Measurements from ENCODE around the gene CFAP57.
"Not testable (repeated sequence)": the region's sequence is repeated elsewhere in the genome, so short reads cannot be mapped to it uniquely, and the experiment has no call there.

The CFAP57 gene

DNA sequence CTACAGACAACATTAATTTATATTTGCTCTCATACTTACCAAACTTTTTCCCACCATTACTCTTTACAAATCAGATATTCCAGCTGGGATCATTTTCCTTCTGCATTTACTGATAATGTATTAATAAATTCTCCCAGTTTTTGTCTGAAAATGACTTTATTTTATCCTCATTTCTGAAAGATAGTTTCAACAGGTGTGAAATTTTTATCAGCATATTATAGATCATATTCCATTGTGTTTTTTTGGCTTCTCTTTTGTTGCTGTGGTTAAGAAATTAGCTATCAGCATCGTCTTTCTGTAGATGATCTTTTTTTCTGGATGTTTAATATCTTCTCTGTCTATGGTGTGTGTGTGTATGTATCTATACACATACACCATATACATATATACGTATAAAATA lies 2.7 kb downstream of the CFAP57 start:
- DNase-seq = no peak

GRCh38 chr1:43177691-43178090 lies 5.6 kb downstream of the CFAP57 start:
- DNase-seq = no peak

DNA sequence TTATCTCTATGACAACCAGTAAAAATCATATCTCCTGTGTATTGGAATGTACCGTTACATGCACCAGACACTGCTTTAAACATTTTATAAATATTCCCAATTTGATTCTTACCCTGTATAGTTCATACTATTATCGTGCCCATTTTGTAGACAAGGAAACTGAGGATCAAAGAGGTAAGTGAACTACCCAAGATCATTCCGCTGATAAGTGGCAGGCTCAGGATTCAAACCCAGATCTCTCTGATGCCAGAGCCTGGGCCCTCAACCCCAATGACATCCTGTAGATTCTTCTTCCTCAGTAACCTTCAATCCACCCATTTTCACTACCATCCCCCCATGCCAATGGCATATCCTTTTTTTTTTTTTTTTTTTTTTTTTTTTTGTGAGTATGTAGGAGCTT lies 12.3 kb downstream of the CFAP57 start:
- DNase-seq = no peak

- no peak for DNase-seq
Observed at GRCh38 chr1:43184995-43185394, 12.9 kb downstream of the CFAP57 start.

DNA sequence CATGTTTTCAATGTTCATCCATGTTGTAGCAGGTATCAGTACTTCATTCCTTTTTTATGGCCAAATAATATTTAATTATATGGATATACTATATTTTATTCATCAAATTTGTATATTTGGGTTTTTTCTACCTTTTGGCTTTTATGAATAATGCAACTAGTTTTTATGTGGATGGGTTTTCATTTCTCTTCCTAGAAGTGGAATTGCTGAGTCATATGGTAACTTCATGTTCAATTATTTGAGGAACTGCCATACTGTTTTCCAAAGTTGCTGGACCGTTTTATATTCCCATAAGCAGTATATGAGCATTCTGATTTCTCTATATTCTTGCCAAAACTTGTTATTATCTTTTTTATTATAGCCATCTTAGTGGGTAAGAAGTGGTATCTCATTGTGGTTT lies 16.0 kb downstream of the CFAP57 start:
- DNase-seq = no peak

- DNase-seq = no peak
Observed at GRCh38 chr1:43194509-43194908, 22.4 kb downstream of the CFAP57 start.

GRCh38 chr1:43197343-43198127 lies 25.4 kb downstream of the CFAP57 start:
- DNase-seq = no peak

DNA sequence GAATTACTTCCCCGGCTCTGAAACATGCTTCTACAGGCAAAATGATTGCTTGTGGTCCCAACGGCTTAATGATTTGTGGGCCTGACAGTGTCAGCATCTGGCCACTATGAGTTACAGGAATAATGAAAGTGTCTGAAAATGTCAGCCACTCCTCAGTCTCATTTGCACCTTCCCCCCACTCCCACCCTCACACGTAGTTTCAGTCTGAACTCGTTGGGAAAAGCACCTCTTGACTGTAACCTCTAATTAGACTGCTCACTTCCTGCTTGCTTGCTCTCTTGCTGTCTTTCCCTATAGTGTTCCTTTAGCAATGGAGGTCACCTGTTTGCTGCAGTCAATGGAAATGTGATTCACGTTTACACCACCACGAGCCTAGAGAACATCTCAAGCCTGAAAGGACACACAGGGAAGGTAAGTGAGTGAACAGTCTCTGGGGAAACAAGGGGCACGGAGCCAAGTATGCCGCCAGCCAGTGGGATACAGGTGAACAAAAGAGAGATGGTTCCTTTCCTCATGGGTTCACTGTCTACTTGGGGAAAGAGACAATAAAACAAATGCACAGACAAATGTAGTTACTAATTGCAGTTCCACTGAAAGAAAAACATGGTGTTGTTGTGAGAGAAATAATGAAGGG lies 27.1 kb downstream of the CFAP57 start:
- no peak for DNase-seq

DNA sequence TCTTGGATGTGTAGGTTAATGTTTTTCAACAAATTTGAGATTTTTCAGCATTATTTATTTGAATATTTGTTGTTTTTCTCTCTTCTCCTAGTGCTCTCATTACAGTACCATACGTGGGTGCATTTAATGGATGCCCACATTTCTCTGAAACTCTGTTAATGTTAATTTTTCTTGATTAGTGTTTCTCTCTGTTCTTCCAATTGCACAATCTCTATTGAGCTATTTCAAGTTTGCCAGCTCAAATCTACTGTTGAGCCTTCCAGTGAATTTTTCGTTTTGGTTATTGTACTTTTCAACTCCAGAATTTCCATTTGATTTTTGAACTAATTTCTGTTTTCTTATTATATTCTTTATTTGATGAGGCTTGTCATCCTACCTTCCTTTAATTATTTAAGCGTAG lies 31.7 kb downstream of the CFAP57 start:
- no peak for DNase-seq

DNA sequence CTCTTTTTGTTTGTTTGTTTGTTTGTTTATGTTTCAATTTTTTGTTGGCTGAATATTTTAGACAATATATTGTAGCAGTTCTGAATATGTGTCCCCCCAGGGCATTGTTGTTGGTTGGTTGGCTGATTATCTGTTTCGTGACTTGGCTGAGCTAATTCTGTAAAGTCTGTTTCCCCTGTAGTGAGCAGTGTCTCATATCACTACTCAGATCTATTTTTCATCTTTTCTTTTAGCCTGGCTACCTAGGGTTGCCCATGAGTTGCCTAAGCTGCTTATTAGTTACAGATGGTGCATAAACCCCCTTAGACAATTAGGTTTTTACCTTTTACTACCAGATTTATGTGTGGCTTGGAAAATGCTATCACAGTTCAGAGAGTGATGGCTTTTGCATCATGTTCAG lies 32.3 kb downstream of the CFAP57 start:
- DNase-seq = no peak

DNA sequence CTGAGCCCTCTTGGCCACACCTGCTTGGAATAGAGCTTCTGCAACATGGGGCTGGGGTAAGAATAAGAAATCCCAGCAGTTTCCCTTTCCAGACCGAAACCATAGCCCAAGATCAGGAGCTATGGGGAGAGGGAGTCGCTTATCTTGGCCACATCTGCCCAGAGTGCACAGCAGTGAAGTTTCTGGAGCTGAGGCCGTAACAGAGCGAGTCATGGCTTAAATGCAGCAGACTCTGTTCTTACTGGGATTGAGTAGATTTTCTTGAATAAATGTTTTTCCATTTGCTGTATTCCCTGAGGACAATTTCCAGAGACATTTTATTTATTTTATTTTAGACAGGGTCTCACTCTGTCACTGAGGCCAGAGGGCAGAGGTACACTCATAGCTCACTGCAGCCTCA lies 33.5 kb downstream of the CFAP57 start:
- DNase-seq = no peak

- DNase-seq = no peak
Observed at GRCh38 chr1:43206600-43207228, 34.6 kb downstream of the CFAP57 start.

GRCh38 chr1:43207229-43207853 lies 35.2 kb downstream of the CFAP57 start:
- DNase-seq = no peak

- not testable (repeated sequence) for DNase-seq
Observed at GRCh38 chr1:43208277-43208676, 36.1 kb downstream of the CFAP57 start.

GRCh38 chr1:43214501-43215444 lies 42.6 kb downstream of the CFAP57 start:
- DNase-seq = no peak

GRCh38 chr1:43217747-43218146 lies 45.6 kb downstream of the CFAP57 start:
- DNase-seq = no peak

- no peak for DNase-seq
Observed at GRCh38 chr1:43220905-43221778, 49.0 kb downstream of the CFAP57 start.

DNA sequence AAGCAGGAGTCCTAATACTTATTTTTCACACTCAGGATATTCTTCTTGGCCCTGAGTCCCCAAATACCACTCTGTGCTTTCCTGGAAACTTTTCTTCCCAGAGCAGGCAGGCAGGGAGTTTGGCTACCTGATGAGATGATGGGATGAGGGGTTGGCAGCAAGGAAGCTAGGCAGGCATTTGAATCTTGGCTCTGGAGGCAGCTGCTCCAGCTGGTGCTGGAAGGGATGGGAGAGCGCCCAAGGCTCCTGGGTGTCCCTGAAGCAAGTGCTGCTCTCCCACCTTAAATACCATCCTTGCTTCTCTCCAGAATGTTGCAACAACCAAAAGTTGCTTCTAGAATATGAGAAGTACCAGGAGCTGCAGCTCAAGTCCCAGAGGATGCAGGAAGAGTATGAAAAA lies 49.7 kb downstream of the CFAP57 start:
- no peak for DNase-seq

DNA sequence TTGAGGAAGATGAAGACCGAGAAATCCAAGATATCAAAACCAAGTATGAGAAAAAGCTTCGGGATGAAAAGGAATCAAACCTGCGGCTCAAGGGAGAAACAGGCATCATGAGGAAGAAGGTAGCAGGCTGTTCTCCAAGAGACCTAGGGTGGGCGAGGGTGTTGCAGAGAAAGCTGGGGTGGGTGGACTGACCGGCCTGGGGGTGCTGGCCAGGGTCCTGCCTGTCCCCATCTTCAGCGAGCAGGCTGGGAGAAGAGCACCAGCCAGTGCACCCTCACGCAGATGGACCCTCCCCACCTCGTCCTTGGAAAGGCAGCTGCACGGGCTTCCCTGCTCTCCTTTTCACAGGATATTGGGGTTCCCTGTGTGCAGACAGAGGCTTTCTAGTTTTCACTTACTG lies 50.7 kb downstream of the CFAP57 start:
- no peak for DNase-seq

DNA sequence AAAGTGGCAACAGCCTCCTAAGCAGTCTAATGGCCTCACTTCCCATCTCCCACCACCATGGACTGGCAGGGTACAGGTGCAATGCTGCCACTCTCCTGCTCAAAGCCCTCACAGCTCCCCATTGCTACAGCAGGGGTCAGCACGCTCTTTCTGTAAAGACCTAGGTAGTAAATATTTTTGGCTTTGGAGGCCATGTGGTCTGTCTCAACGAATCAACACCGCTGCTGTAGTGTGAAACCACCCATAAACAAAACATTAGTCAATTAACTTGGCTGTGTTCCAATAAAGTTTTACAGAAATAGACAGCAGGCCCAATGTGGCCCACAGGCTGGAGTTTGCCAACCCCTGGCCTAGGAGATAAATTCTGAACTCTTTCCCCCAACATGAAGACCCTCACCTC lies 53.0 kb downstream of the CFAP57 start:
- DNase-seq = no peak

DNA sequence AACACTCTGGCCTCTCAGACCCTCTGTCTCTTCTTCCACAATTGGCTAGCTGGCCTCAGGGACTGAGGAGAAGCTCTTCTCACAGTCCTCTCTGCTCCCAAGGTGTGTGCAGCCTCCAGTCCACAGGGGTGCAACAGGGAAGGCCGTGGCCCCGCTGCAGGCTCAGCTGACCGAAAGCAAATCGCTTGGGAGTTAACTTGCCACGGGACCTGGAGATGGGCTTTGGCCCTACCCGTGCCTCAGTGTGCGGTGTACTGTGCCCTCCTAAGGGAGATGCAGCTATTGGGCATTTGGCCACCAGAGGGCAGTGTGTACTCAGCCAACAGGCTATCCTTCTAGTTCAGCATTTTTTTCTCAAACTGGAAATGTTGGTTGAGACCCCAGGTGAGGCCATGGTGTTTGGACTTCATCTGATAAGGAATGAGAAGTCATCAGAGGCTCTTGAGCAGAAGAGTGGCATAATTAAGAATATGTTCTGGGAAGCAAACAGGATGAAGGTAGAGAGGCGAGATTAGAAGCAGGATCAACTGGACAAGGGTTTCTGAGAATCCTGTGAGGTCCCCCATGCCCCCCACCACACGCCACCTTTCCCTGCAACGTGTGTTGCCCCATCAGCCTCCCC lies 55.1 kb downstream of the CFAP57 start:
- peak in 1 of 2 experiments; percentile 39 for DNase-seq

Measured in cerebellar nuclear complex (tissue), 1 donor.